ENCODE results near the gene INPP5A. TPM values are rescaled to one million over a fixed set of nuclear protein-coding genes. Genes with fewer than 3 reads are reported as not detected.

Gene INPP5A
- total RNA-seq, 1 donor, result 36.8 TPM

GRCh38 chr10:132804785-132805426, 267.3 kb downstream of the INPP5A start:
- TF ChIP-seq CTCF (IDR thresholded peaks at IDR 0.05; ENCODE audit: insufficient read depth, low read length), result no peak
- DNase-seq (ENCODE audit: low read depth), result no peak
- H3K4me3 ChIP-seq (ENCODE audit: low read depth, low read length), result no peak overlapping the region

- H3K4me3 ChIP-seq (ENCODE audit: low read depth, low read length), result no peak overlapping the region
- no peak for DNase-seq (ENCODE audit: low read depth)
- no peak for TF ChIP-seq CTCF (IDR thresholded peaks at IDR 0.05; ENCODE audit: insufficient read depth, low read length)
These were observed 268.0 kb downstream of the INPP5A start for GRCh38 chr10:132805599-132805998.

- DNase-seq (ENCODE audit: low read depth), result peak; percentile 2
- TF ChIP-seq CTCF (IDR thresholded peaks at IDR 0.05; ENCODE audit: insufficient read depth, low read length), result no peak
- H3K4me3 ChIP-seq (ENCODE audit: low read depth, low read length), result no peak overlapping the region
These were observed 268.5 kb downstream of the INPP5A start for GRCh38 chr10:132806110-132806509.

- no peak for DNase-seq (ENCODE audit: low read depth)
- H3K4me3 ChIP-seq (ENCODE audit: low read depth, low read length), result no peak overlapping the region
- TF ChIP-seq CTCF (IDR thresholded peaks at IDR 0.05; ENCODE audit: insufficient read depth, low read length), result no peak
These were observed 269.0 kb downstream of the INPP5A start for GRCh38 chr10:132806561-132807003.

- no peak for TF ChIP-seq CTCF (IDR thresholded peaks at IDR 0.05; ENCODE audit: insufficient read depth, low read length)
- no peak for DNase-seq (ENCODE audit: low read depth)
- no peak overlapping the region for H3K4me3 ChIP-seq (ENCODE audit: low read depth, low read length)
These were observed 270.0 kb downstream of the INPP5A start for GRCh38 chr10:132807621-132808049.

GRCh38 chr10:132808383-132809231, 271.0 kb downstream of the INPP5A start:
- no peak overlapping the region for H3K4me3 ChIP-seq (ENCODE audit: low read depth, low read length)
- DNase-seq (ENCODE audit: low read depth), result no peak
- TF ChIP-seq CTCF (IDR thresholded peaks at IDR 0.05; ENCODE audit: insufficient read depth, low read length), result no peak

All from fibroblast of the aortic adventitia (primary cell).